ENCODE results near the gene PRR13. TPM values are rescaled to one million over a fixed set of nuclear protein-coding genes. Genes with fewer than 3 reads are reported as not detected.
A peak's percentile ranks its signal among the peaks of the same experiment; 100 is the strongest.

PRR13 gene
- total and polyA plus RNA-seq, 9 of the 15 experiments (the other 6 are each of a cell fraction or from before 2014, with no cell fraction given) = 117 to 835 (median 285) TPM

DNA sequence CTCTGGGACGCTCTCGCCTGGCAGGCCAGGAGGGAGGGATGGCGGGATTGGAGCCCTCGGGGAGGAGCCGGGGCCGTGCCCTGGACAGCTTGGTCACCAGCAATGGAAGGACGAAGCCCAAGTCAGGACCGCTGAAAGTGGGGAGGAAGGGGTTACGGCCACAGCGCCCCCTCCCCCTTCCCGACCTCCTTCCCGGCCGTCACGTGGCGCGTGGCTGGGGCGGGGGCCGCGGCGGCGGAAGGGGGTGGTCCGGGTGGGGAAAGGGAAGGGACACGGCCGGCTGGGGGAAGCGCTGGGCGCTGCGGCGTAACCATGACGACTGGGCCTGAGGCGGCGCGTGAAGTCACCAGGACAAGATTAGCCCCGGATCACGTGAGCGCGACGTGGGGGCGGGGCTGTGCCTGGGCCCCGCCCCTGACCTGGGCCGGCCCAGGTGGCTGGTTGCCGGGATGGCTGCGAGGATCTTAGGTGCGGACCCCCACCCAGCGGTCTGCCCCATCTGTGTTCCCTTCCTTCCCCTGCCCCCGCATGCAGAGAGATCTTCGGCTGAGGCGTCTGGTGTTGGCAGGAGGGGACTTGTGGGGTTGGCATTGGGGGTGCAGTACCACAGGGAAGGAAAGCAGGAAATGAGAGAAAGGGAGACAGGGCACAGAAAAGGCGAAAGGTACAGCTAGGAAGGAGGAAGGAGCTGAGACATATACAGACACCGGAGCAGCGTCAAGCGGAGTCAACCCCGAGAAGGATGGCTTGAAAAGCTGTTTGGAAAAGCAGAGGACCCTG, 51.5 kb downstream of the PRR13 start (continued):
- peak in 1 of 2 experiments; percentile 20 for TF ChIP-seq AFF1 (IDR thresholded peaks at IDR 0.05; ENCODE audit: low read depth in 1 of 2, partially characterized antibody in 2 of 2)
- TF ChIP-seq, protein P1, sequence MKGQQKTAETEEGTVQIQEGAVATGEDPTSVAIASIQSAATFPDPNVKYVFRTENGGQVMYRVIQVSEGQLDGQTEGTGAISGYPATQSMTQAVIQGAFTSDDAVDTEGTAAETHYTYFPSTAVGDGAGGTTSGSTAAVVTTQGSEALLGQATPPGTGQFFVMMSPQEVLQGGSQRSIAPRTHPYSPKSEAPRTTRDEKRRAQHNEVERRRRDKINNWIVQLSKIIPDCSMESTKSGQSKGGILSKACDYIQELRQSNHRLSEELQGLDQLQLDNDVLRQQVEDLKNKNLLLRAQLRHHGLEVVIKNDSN (CRISPR knock-in tag; IDR thresholded peaks at IDR 0.05) = peak; percentile 95
- TF ChIP-seq TFE3 (CRISPR knock-in tag; IDR thresholded peaks at IDR 0.05) = peak; percentile 97
- TF ChIP-seq U2AF1 (optimal IDR thresholded peaks at IDR 0.05; ENCODE audit: low read depth, low read length) = no peak
- no peak for TF ChIP-seq SP2 (IDR thresholded peaks at IDR 0.05; ENCODE audit: extremely low read depth, low read depth, low read length, poor library complexity, severe bottlenecking)
- TF ChIP-seq RB1 (IDR thresholded peaks at IDR 0.05; ENCODE audit: low read depth) = peak; percentile 51; the same call in 1 of the 2 replicates
- TF ChIP-seq NCOA4 (IDR thresholded peaks at IDR 0.05; ENCODE audit: partially characterized antibody) = no peak
- no peak for TF ChIP-seq ZNF609 (CRISPR knock-in tag; IDR thresholded peaks at IDR 0.05; ENCODE audit: borderline replicate concordance)
- TF ChIP-seq ZNF57 (CRISPR knock-in tag; IDR thresholded peaks at IDR 0.05) = no peak
- peak; percentile 77 for TF ChIP-seq CXXC5 (CRISPR knock-in tag; IDR thresholded peaks at IDR 0.05)
- no peak for TF ChIP-seq TAF7 (tag; IDR thresholded peaks at IDR 0.05)
- peak; percentile 48; the same call in 1 of the 2 replicates for TF ChIP-seq MTA3 (IDR thresholded peaks at IDR 0.05; ENCODE audit: borderline replicate concordance)
- TF ChIP-seq ZKSCAN3 (CRISPR knock-in tag; IDR thresholded peaks at IDR 0.05) = no peak
- TF ChIP-seq ELF1 (tag; IDR thresholded peaks at IDR 0.05) = no peak
- peak; percentile 78 for TF ChIP-seq FOXJ2 (tag; IDR thresholded peaks at IDR 0.05)

All from K562 (cell line).